RWPE1 (cell line): Measurements from ENCODE around the gene OLFML3.

Experiments used
- CTCF ChIA-PET: fragments of 350-600 bp; sonication (Branson Sonifier 250); formaldehyde crosslinking; extraction: SDS; loops from one replicate; lab custom pipeline; 2021; lab: Yijun Ruan, JAX
- POLR2A ChIA-PET: fragments of 400-600 bp; formaldehyde crosslinking; extraction: SDS; loops from one replicate; lab custom pipeline; 2020; ENCODE audit warnings: antibody characterized with exemption; ENCODE audit not compliant: low non-redundant PET; lab: Yijun Ruan, JAX
- DNase-seq: peaks from one replicate; pipeline ENCODE4 v3.0.0; 2012; ENCODE audit warnings: low spot score
- H3K27ac ChIP-seq: fragments of 450-650 bp; 2 replicates; pipeline ENCODE4 v1.5.1; 2017
- TF ChIP-seq, protein P1 (sequence below): fragments of 450-650 bp; conservative IDR thresholded peaks from 2 replicates; pipeline ENCODE4 v1.5.1; 2017; ENCODE audit warnings: low read depth, mild to moderate bottlenecking

OLFML3 gene

DNA sequence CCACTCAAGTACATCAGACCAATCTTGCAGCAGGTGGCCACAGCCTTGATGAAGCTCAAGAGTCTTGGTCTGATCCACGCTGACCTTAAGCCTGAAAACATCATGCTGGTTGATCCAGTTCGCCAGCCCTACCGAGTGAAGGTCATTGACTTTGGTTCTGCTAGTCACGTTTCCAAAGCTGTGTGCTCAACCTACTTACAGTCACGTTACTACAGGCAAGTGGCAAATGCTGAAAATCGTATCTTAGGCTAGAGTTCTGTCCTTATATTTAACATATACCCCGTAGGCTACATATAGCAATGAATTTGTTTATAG lies 38.1 kb upstream of the OLFML3 start:
- ChIA-PET POLR2A (interaction anchor here (0.6 kb wide), 1 partner anchor 1300 kb away, joined by 3 read pairs; no protein-coding TSS in a partner anchor), CTCF (no interaction called here)
- no peak overlapping the region for H3K27ac ChIP-seq
- TF ChIP-seq, protein P1, sequence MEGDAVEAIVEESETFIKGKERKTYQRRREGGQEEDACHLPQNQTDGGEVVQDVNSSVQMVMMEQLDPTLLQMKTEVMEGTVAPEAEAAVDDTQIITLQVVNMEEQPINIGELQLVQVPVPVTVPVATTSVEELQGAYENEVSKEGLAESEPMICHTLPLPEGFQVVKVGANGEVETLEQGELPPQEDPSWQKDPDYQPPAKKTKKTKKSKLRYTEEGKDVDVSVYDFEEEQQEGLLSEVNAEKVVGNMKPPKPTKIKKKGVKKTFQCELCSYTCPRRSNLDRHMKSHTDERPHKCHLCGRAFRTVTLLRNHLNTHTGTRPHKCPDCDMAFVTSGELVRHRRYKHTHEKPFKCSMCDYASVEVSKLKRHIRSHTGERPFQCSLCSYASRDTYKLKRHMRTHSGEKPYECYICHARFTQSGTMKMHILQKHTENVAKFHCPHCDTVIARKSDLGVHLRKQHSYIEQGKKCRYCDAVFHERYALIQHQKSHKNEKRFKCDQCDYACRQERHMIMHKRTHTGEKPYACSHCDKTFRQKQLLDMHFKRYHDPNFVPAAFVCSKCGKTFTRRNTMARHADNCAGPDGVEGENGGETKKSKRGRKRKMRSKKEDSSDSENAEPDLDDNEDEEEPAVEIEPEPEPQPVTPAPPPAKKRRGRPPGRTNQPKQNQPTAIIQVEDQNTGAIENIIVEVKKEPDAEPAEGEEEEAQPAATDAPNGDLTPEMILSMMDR = no peak
- no peak for DNase-seq

DNA sequence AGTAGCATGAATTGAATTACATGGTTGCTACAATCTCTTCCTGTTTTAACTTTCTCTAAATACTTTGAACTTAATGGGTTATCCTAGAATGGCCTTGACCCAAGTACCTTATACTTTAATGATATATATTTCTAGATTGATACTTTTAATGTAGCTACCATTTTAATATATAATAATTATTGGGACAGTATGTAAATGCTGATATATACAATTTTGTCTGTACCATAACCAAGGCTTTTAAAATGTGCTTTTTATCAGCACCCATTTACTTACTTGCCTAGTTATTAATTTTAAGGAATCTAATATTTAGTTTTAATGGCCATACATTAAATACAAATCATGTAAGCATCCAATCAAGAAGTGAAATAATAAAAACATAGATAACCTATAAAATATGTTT lies 36.7 kb upstream of the OLFML3 start:
- H3K27ac ChIP-seq = no peak overlapping the region
- no peak for DNase-seq
- ChIA-PET POLR2A (no interaction called here), CTCF (interaction anchor here (0.9 kb wide), 1 partner anchor 78 kb away, joined by 3 read pairs; no protein-coding TSS in a partner anchor)
- TF ChIP-seq, protein P1 = no peak

DNA sequence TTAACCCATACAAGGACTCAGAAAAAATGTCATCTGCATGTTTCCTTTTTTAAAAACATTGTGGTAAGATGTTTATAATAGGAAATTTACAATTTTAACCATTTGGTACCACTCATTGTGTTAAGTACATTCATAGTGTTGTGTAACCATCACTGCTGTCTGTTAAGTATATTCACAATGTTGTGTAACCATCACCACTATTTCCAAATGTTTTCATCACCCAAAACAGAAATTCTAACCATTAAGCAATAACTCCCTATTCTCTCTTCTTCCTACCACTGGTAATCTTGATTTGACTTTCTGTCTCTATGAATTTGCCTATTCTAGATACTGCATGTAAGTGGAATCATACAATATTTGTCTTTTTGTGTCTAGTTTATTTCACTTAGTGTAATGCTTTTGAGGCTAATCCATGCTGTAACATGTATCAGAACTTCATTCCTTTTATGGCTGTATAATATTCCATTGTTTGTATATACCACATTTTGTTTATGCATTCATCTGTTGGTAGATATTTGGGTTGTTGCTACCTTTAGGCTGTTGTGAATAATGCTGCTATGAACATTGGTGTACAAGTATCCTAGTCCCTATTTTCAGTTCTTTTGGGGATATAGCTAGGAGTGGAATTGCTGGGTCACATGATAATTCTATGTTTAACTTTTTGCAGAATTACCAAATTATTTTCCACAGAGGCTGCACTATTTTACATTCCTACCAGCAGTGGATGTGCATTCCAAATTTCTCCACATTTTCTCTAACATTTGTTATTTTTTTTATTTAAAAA lies 36.1 kb upstream of the OLFML3 start:
- DNase-seq = no peak
- ChIA-PET POLR2A (no interaction called here), CTCF (interaction anchor here (0.9 kb wide), 1 partner anchor 77 kb away, joined by 3 read pairs; no protein-coding TSS in a partner anchor)
- TF ChIP-seq, protein P1 = no peak
- no peak overlapping the region for H3K27ac ChIP-seq

DNA sequence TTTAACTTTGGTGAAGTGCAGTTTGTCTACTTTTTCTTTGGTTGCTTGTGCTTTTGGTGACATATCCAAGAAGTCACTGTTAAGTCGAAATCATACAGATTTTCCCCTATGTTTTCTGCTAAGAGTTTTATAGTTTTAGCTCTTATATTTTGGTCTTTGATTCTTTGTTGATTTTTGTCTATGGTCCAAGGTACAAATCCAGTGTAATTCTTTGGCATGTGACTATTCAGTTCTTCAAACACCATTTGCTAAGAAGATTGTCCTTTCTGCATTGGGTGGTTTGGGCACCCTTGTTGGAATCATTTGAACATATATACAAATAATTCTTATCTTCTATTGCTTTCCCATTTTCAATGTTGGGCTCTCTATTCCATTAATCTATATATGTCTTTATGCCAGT lies 33.9 kb upstream of the OLFML3 start:
- ChIA-PET CTCF (no interaction called here), POLR2A (no interaction called here)
- H3K27ac ChIP-seq = no peak overlapping the region
- DNase-seq = no peak
- TF ChIP-seq, protein P1 = no peak

DNA sequence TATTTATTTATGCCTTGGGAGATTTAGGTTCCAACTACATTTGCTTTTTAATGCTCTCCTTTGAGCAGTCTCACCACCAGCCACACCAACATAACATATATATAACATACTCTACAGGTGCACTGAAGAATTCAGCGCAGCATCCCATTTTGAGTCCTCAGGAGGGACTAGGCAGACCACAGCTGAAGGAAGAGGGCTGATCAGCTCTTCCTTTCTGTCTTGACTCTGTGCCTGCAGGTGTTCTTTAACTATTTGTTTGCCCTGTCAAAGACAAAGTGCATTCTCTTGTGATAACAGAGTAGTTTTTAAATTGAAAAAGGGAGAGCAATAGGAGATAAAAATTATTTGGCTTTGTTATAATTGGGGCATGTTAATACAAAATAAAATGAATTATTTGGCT lies 33.2 kb upstream of the OLFML3 start:
- no peak overlapping the region for H3K27ac ChIP-seq
- DNase-seq = no peak
- ChIA-PET POLR2A (no interaction called here), CTCF (no interaction called here)
- TF ChIP-seq, protein P1 = no peak

DNA sequence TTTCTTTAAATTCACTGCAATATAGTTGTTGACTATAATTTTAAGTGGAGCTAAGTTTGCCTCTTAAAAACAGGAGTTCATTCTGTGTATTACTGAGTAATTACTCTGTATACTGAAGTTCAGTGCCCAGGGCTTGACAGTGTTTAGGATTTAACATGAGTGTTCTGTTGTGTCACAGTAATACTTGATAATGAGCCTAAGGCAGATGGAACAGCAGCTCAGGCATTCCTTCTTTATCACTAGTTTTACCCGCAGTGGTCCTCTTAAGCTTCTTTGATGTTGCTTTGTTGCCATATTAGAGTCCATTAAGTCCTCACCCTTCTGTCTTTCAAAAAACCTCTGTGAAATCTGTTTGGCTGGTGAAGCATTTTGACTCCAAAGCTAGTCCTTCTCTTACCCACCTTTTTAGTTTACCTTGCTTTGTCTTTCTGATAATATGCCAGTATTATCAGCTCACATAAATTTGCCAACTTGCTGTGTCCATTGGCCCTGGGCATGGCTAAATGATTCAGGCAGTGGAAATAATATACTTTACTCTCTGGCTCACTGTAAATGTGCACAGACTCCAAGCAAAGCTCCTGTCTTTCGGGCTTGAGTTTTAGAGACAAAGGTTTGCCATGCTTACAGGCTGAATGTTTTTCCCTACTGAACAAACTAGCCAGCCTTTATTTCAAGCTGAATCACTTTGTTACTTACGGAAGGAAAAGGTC lies 32.4 kb upstream of the OLFML3 start:
- POLR2A ChIA-PET = no interaction called here
- no peak overlapping the region for H3K27ac ChIP-seq
- no peak for DNase-seq
- CTCF ChIA-PET = interaction anchor here (0.5 to 0.6 kb wide), 3 partner anchors 50 to 1134 kb away, joined by 4 to 7 read pairs (median 5); no protein-coding TSS in a partner anchor
- TF ChIP-seq, protein P1 = no peak
